GM23338 (cell line): Measurements from ENCODE around the gene AFF3.

ENCODE experiments used
- CREB1 ChIP-seq: fragments of 250-450 bp; sonication (Bioruptor Pico); IDR thresholded peaks from 2 replicates; pipeline ENCODE4 v1.5.0; 2020; ENCODE audit warnings: low read depth, mild to moderate bottlenecking, moderate library complexity
- CTCF ChIP-seq, 2 experiments: fragments of 200-600 bp in 1 of 2; sonication (generic) in 1 of 2; conservative IDR thresholded peaks; 2 replicates each; pipeline versions ENCODE4 v1.5.1 to v1.6.1; 2016 to 2017; ENCODE audit warnings: antibody characterized with exemption in 2 of 2, low read depth in 2 of 2, mild to moderate bottlenecking in 2 of 2, moderate library complexity in 1 of 2
- EZH2 ChIP-seq: fragments of 200-600 bp; sonication (generic); IDR thresholded peaks from one replicate; pipeline ENCODE4 v1.8.0; 2017; ENCODE audit warnings: antibody characterized with exemption, mild to moderate bottlenecking, low read depth; ENCODE audit not compliant: unreplicated experiment
- REST ChIP-seq: IDR thresholded peaks from one replicate; pipeline ENCODE4 v1.6.1; 2018; ENCODE audit warnings: antibody characterized with exemption; ENCODE audit not compliant: unreplicated experiment

- TF ChIP-seq CREB1 (CRISPR knock-in tag) (no peak), REST (no peak), CTCF (conservative IDR thresholded peaks at IDR 0.05; ENCODE audit: low read depth in 2 of 2) (no peak), EZH2 (no peak)
Observed at GRCh38 chr2:99674090-99674489, 468.3 kb downstream of the AFF3 start.
